ENCODE results near the gene SLC16A10. TPM values are rescaled to one million over a fixed set of nuclear protein-coding genes. Genes with fewer than 3 reads are reported as not detected.

SLC16A10 gene
- polyA plus RNA-seq, 3 donors = 0.05 to 0.15 TPM; not detected in 1

GRCh38 chr6:111276335-111276734 lies 189.0 kb downstream of the SLC16A10 start:
- Histone ChIP-seq H4K20me1 (ENCODE audit: insufficient read depth, low read length) (no peaks in the 10 kb centered on the region), H3K27me3 (ENCODE audit: control insufficient read depth in 2 of 2, insufficient read depth in 2 of 2, low read length in 2 of 2) (no peaks in the 10 kb centered on the region), H3K9ac (ENCODE audit: insufficient read depth, low read length, poor library complexity, severe bottlenecking) (no peak overlapping the region), H3K27ac (ENCODE audit: low read depth in 1 of 2, low read length in 2 of 2) (no peak overlapping the region), H2AFZ (ENCODE audit: insufficient read depth, low read depth, low read length, poor library complexity, severe bottlenecking) (no peak overlapping the region), H3K4me2 (replicated peaks; ENCODE audit: extremely low read depth, low read length, poor library complexity, severe bottlenecking) (no peak overlapping the region), H3K79me2 (ENCODE audit: insufficient read depth, low read length) (no peaks in the 10 kb centered on the region), H3K36me3 (replicated peaks in 1 of 2; ENCODE audit: control insufficient read depth in 1 of 2, insufficient read depth in 2 of 2, low read length in 2 of 2) (peaks cover 66 to 80% of the 10 kb centered on the region in 2 donors), H3K9me3 (replicated peaks in 1 of 2; ENCODE audit: control insufficient read depth in 1 of 2, insufficient read depth in 1 of 2, low read length in 2 of 2) (peaks cover 18 to 21% of the 10 kb centered on the region in 2 donors), H3K4me1 (ENCODE audit: control insufficient read depth in 1 of 2, insufficient read depth in 2 of 2, low read length in 2 of 2) (no peaks in the 10 kb centered on the region), H3K4me3 (replicated peaks in 1 of 3; ENCODE audit: low read depth in 2 of 3, low read length in 3 of 3) (no peak overlapping the region)
- no peak overlapping the region for H3K4me3 Mint-ChIP-seq
- intact Hi-C loops (cut with micrococcal nuclease) = no loop called here
- peaks cover 24 to 38% (median 32%) of the 10 kb centered on the region in 7 donors for H3K9me3 Mint-ChIP-seq
- H3K4me1 Mint-ChIP-seq = no peaks in the 10 kb centered on the region
- TF ChIP-seq, protein P1, sequence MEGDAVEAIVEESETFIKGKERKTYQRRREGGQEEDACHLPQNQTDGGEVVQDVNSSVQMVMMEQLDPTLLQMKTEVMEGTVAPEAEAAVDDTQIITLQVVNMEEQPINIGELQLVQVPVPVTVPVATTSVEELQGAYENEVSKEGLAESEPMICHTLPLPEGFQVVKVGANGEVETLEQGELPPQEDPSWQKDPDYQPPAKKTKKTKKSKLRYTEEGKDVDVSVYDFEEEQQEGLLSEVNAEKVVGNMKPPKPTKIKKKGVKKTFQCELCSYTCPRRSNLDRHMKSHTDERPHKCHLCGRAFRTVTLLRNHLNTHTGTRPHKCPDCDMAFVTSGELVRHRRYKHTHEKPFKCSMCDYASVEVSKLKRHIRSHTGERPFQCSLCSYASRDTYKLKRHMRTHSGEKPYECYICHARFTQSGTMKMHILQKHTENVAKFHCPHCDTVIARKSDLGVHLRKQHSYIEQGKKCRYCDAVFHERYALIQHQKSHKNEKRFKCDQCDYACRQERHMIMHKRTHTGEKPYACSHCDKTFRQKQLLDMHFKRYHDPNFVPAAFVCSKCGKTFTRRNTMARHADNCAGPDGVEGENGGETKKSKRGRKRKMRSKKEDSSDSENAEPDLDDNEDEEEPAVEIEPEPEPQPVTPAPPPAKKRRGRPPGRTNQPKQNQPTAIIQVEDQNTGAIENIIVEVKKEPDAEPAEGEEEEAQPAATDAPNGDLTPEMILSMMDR (IDR thresholded peaks at IDR 0.05) = no peak
- peaks cover 76 to 88% of the 10 kb centered on the region in 2 donors for H3K36me3 Mint-ChIP-seq
- no peaks in the 10 kb centered on the region for H3K27me3 Mint-ChIP-seq (ENCODE audit: low read depth in 3 of 3)
- WGBS (ENCODE audit: insufficient coverage) = 80% methylated on average over 1 of the region's 2 CpGs
- no peak for DNase-seq
- H3K27ac Mint-ChIP-seq = no peak overlapping the region

- H3K27ac Mint-ChIP-seq = no peak overlapping the region
- peaks cover 78 to 92% of the 10 kb centered on the region in 2 donors for H3K36me3 Mint-ChIP-seq
- peaks cover 66 to 82% of the 10 kb centered on the region in 2 donors for H3K36me3 ChIP-seq (replicated peaks in 1 of 2; ENCODE audit: control insufficient read depth in 1 of 2, insufficient read depth in 2 of 2, low read length in 2 of 2)
Observed at GRCh38 chr6:111276736-111277135, 189.4 kb downstream of the SLC16A10 start.

More at GRCh38 chr6:111276736-111277135, 189.4 kb downstream of the SLC16A10 start:
- Mint-ChIP-seq H3K27me3 (ENCODE audit: low read depth in 3 of 3) (no peaks in the 10 kb centered on the region), H3K4me1 (no peaks in the 10 kb centered on the region), H3K9me3 (peaks cover 24 to 38% (median 32%) of the 10 kb centered on the region in 7 donors), H3K4me3 (no peak overlapping the region)
- Histone ChIP-seq H2AFZ (ENCODE audit: insufficient read depth, low read depth, low read length, poor library complexity, severe bottlenecking) (no peak overlapping the region), H3K27me3 (ENCODE audit: control insufficient read depth in 2 of 2, insufficient read depth in 2 of 2, low read length in 2 of 2) (no peaks in the 10 kb centered on the region), H3K79me2 (ENCODE audit: insufficient read depth, low read length) (no peaks in the 10 kb centered on the region), H3K27ac (ENCODE audit: low read depth in 1 of 2, low read length in 2 of 2) (no peak overlapping the region), H3K9ac (ENCODE audit: insufficient read depth, low read length, poor library complexity, severe bottlenecking) (no peak overlapping the region), H3K4me2 (replicated peaks; ENCODE audit: extremely low read depth, low read length, poor library complexity, severe bottlenecking) (no peak overlapping the region), H3K9me3 (replicated peaks in 1 of 2; ENCODE audit: control insufficient read depth in 1 of 2, insufficient read depth in 1 of 2, low read length in 2 of 2) (peaks cover 18 to 21% of the 10 kb centered on the region in 2 donors), H3K4me1 (ENCODE audit: control insufficient read depth in 1 of 2, insufficient read depth in 2 of 2, low read length in 2 of 2) (no peaks in the 10 kb centered on the region), H4K20me1 (ENCODE audit: insufficient read depth, low read length) (no peaks in the 10 kb centered on the region), H3K4me3 (replicated peaks in 1 of 3; ENCODE audit: low read depth in 2 of 3, low read length in 3 of 3) (no peak overlapping the region)
- intact Hi-C loops (cut with micrococcal nuclease) = no loop called here
- 100% methylated on average over 2 of the region's 3 CpGs for WGBS (ENCODE audit: insufficient coverage)
- DNase-seq = no peak
- TF ChIP-seq, protein P1 (IDR thresholded peaks at IDR 0.05) = no peak

Data from CD14-positive monocyte (primary cell).